SK-N-SH treated with all-trans-retinoic acid at 6 μM for 48 hours (cell line): ENCODE data around the gene EIF4E.

Source experiments
- ATAC-seq: fragments of 200-7000 bp; cut with Tn5 transposase; 3 replicates; pipeline ENCODE4 v1.9.1; 2020; ENCODE audit warnings: mild to moderate bottlenecking, moderate library complexity
- ARNTL ChIP-seq: fragments of 450-650 bp; formaldehyde crosslinking; IDR thresholded peaks from 2 replicates; pipeline ENCODE4 v1.5.0; 2020; ENCODE audit warnings: low read depth, mild to moderate bottlenecking, moderate library complexity, borderline replicate concordance
- BACH2 ChIP-seq: fragments of 250-450 bp; sonication (Bioruptor Pico); IDR thresholded peaks from 2 replicates; pipeline ENCODE4 v1.9.0; 2021; ENCODE audit warnings: mild to moderate bottlenecking, borderline replicate concordance
- CREB5 ChIP-seq: fragments of 250-450 bp; sonication (Bioruptor Pico); IDR thresholded peaks from 2 replicates; pipeline ENCODE4 v1.5.1; 2020; ENCODE audit warnings: low read depth, mild to moderate bottlenecking, moderate library complexity
- CSRNP3 ChIP-seq: fragments of 250-450 bp; sonication (Bioruptor Pico); IDR thresholded peaks from 2 replicates; pipeline ENCODE4 v1.5.1; 2021; ENCODE audit warnings: mild to moderate bottlenecking, moderate library complexity
- ESRRG ChIP-seq: fragments of 250-450 bp; sonication (Bioruptor Pico); IDR thresholded peaks from 2 replicates; pipeline ENCODE4 v1.6.1; 2021; ENCODE audit warnings: mild to moderate bottlenecking
- GLIS3 ChIP-seq: fragments of 250-450 bp; sonication (Bioruptor Pico); IDR thresholded peaks from 2 replicates; pipeline ENCODE4 v1.5.0; 2020; ENCODE audit warnings: mild to moderate bottlenecking, moderate library complexity
- ISL1 ChIP-seq: fragments of 250-450 bp; sonication (Bioruptor Pico); IDR thresholded peaks from 2 replicates; pipeline ENCODE4 v2.1.2; 2022; ENCODE audit warnings: mild to moderate bottlenecking, moderate library complexity
- OSR1 ChIP-seq: fragments of 250-450 bp; sonication (Bioruptor Pico); IDR thresholded peaks from 2 replicates; pipeline ENCODE4 v1.8.0; 2022; ENCODE audit warnings: moderate library complexity, mild to moderate bottlenecking, inconsistent platforms
- POU6F1 ChIP-seq: fragments of 250-450 bp; sonication (Bioruptor Pico); IDR thresholded peaks from 2 replicates; pipeline ENCODE4 v1.8.0; 2021; ENCODE audit warnings: low read depth, mild to moderate bottlenecking, moderate library complexity, borderline replicate concordance
- RARB ChIP-seq: fragments of 250-450 bp; sonication (Bioruptor Pico); IDR thresholded peaks from 2 replicates; pipeline ENCODE4 v1.8.0; 2021; ENCODE audit warnings: mild to moderate bottlenecking, moderate library complexity
- TCF4 ChIP-seq: fragments of 250-450 bp; sonication (Bioruptor Pico); IDR thresholded peaks from 2 replicates; pipeline ENCODE4 v1.8.0; 2021; ENCODE audit warnings: mild to moderate bottlenecking, moderate library complexity, borderline replicate concordance
- TOX ChIP-seq: fragments of 250-450 bp; sonication (Bioruptor Pico); IDR thresholded peaks from 2 replicates; pipeline ENCODE4 v1.8.0; 2021; ENCODE audit warnings: mild to moderate bottlenecking, moderate library complexity, borderline replicate concordance
- TSHZ2 ChIP-seq: fragments of 250-450 bp; sonication (Bioruptor Pico); IDR thresholded peaks from 2 replicates; pipeline ENCODE4 v1.5.0; 2020; ENCODE audit warnings: mild to moderate bottlenecking, moderate library complexity
- ZC3H10 ChIP-seq: fragments of 250-450 bp; sonication (Bioruptor Pico); IDR thresholded peaks from 2 replicates; pipeline ENCODE4 v1.5.1; 2021; ENCODE audit warnings: mild to moderate bottlenecking, moderate library complexity
- ZNF70 ChIP-seq: fragments of 450-650 bp; formaldehyde crosslinking; IDR thresholded peaks from 2 replicates; pipeline ENCODE4 v1.5.0; 2020; ENCODE audit warnings: mild to moderate bottlenecking, moderate library complexity

The EIF4E gene

GRCh38 chr4:98867648-98868047, 61.3 kb downstream of the EIF4E start (continued):
- no peak for TF ChIP-seq CSRNP3 (CRISPR knock-in tag)
- no peak for TF ChIP-seq BACH2
- TF ChIP-seq TSHZ2 (CRISPR knock-in tag): no peak

GRCh38 chr4:98865059-98865458, 63.9 kb downstream of the EIF4E start:
- ATAC-seq: no peak
- TF ChIP-seq ARNTL: no peak
- TF ChIP-seq TOX: no peak
- TF ChIP-seq ISL1 (CRISPR knock-in tag): no peak
- TF ChIP-seq GLIS3: no peak
- no peak for TF ChIP-seq CREB5 (CRISPR knock-in tag)
- no peak for TF ChIP-seq POU6F1 (CRISPR knock-in tag)
- TF ChIP-seq OSR1 (CRISPR knock-in tag): no peak

GRCh38 chr4:98864560-98864959, 64.4 kb downstream of the EIF4E start:
- TF ChIP-seq BACH2 (no peak), RARB (no peak), ZC3H10 (CRISPR knock-in tag) (no peak), TCF4 (no peak), TSHZ2 (CRISPR knock-in tag) (no peak), ESRRG (CRISPR knock-in tag) (no peak), CREB5 (CRISPR knock-in tag) (no peak)
- ATAC-seq: no peak

- no peak for ATAC-seq
- TF ChIP-seq ZNF70 (CRISPR knock-in tag): no peak
- no peak for TF ChIP-seq GLIS3
- TF ChIP-seq CREB5 (CRISPR knock-in tag): no peak
- no peak for TF ChIP-seq CSRNP3 (CRISPR knock-in tag)
- TF ChIP-seq POU6F1 (CRISPR knock-in tag): no peak
- no peak for TF ChIP-seq ZC3H10 (CRISPR knock-in tag)
- no peak for TF ChIP-seq TOX
- TF ChIP-seq TSHZ2 (CRISPR knock-in tag): no peak
- no peak for TF ChIP-seq ISL1 (CRISPR knock-in tag)
Observed at GRCh38 chr4:98862371-98862770, 66.6 kb downstream of the EIF4E start.
